Peyer's patch (tissue), 4 donors: ENCODE measurements around the gene PLA2G6.

Experiments
- POLR2A ChIP-seq, 2 donors: fragments of 450-650 bp; IDR thresholded peaks; one replicate each; pipeline ENCODE4 v1.5.1; 2017; ENCODE audit warnings: antibody characterized with exemption in 2 of 2, mild to moderate bottlenecking in 2 of 2, moderate library complexity in 2 of 2
- TF ChIP-seq, protein P1 (sequence below), 6 experiments: fragments of 450-650 bp in 4 of 6; fragments of 200-600 bp in 2 of 6; sonication (generic) in 1 of 6; IDR thresholded peaks; one replicate each; pipeline ENCODE4 v1.5.1; 2017 to 2019; ENCODE audit warnings: antibody characterized with exemption in 6 of 6, mild to moderate bottlenecking in 3 of 6, moderate library complexity in 1 of 6

DNA sequence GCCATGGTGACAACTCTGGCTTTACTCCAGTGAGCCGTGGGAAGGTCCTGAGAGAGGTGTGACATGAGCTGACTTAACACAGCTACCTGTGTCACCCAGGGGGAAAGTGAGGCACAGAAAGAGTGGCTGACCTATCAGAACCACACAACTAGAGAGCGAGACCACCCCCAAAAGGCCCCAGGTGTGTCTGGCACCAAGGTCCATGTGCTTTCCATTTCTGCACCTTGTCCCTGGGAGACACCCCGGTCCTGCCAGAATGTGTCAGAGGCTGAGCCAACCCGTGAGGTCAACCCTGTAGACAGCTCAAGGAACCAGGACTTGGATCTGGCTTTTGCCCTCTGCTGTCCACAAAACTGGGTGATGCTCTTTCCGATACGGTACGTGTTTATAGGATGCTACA lies 29.9 kb upstream of the PLA2G6 start:
- TF ChIP-seq, protein P1, sequence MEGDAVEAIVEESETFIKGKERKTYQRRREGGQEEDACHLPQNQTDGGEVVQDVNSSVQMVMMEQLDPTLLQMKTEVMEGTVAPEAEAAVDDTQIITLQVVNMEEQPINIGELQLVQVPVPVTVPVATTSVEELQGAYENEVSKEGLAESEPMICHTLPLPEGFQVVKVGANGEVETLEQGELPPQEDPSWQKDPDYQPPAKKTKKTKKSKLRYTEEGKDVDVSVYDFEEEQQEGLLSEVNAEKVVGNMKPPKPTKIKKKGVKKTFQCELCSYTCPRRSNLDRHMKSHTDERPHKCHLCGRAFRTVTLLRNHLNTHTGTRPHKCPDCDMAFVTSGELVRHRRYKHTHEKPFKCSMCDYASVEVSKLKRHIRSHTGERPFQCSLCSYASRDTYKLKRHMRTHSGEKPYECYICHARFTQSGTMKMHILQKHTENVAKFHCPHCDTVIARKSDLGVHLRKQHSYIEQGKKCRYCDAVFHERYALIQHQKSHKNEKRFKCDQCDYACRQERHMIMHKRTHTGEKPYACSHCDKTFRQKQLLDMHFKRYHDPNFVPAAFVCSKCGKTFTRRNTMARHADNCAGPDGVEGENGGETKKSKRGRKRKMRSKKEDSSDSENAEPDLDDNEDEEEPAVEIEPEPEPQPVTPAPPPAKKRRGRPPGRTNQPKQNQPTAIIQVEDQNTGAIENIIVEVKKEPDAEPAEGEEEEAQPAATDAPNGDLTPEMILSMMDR (IDR thresholded peaks at IDR 0.05): no peak
- no peak for TF ChIP-seq POLR2A (IDR thresholded peaks at IDR 0.05)
